ENCODE results near the gene ERC2.

ERC2 gene

GRCh38 chr3:55720614-55721013, 747.7 kb downstream of the ERC2 start:
- H3K9me3 ChIP-seq (ENCODE audit: control insufficient read depth, insufficient read depth, low read length), result peaks cover 4% of the 10 kb centered on the region; the same call in 1 of the 2 replicates
- no peaks in the 10 kb centered on the region for H3K36me3 ChIP-seq (ENCODE audit: insufficient read depth, low read length)
- H3K9ac ChIP-seq (ENCODE audit: low read depth, low read length), result no peak overlapping the region
- peaks cover 3% of the 10 kb centered on the region; the same call in 1 of the 2 replicates for H3K4me1 ChIP-seq (ENCODE audit: insufficient read depth, low read length)

- no peak overlapping the region for H3K9ac ChIP-seq (ENCODE audit: low read depth, low read length)
- peaks cover 4% of the 10 kb centered on the region; the same call in 1 of the 2 replicates for H3K9me3 ChIP-seq (ENCODE audit: control insufficient read depth, insufficient read depth, low read length)
- H3K36me3 ChIP-seq (ENCODE audit: insufficient read depth, low read length), result no peaks in the 10 kb centered on the region
- H3K4me1 ChIP-seq (ENCODE audit: insufficient read depth, low read length), result peaks cover 3% of the 10 kb centered on the region; the same call in 1 of the 2 replicates
Observed at GRCh38 chr3:55719508-55719907, 748.8 kb downstream of the ERC2 start.

GRCh38 chr3:55719006-55719405, 749.3 kb downstream of the ERC2 start:
- Histone ChIP-seq H3K9me3 (ENCODE audit: control insufficient read depth, insufficient read depth, low read length) (peaks cover 4% of the 10 kb centered on the region; the same call in 1 of the 2 replicates), H3K9ac (ENCODE audit: low read depth, low read length) (no peak overlapping the region), H3K4me1 (ENCODE audit: insufficient read depth, low read length) (peaks cover 3% of the 10 kb centered on the region; the same call in 1 of the 2 replicates), H3K36me3 (ENCODE audit: insufficient read depth, low read length) (no peaks in the 10 kb centered on the region)

- Histone ChIP-seq H3K4me1 (ENCODE audit: insufficient read depth, low read length) (peaks cover 3% of the 10 kb centered on the region; the same call in 1 of the 2 replicates), H3K9me3 (ENCODE audit: control insufficient read depth, insufficient read depth, low read length) (peaks cover 4% of the 10 kb centered on the region; the same call in 1 of the 2 replicates), H3K9ac (ENCODE audit: low read depth, low read length) (no peak overlapping the region), H3K36me3 (ENCODE audit: insufficient read depth, low read length) (no peaks in the 10 kb centered on the region)
Observed at GRCh38 chr3:55718521-55718921, 749.7 kb downstream of the ERC2 start.

- no peak overlapping the region for H3K9ac ChIP-seq (ENCODE audit: low read depth, low read length)
- peaks cover 3% of the 10 kb centered on the region; the same call in 1 of the 2 replicates for H3K4me1 ChIP-seq (ENCODE audit: insufficient read depth, low read length)
- no peaks in the 10 kb centered on the region for H3K36me3 ChIP-seq (ENCODE audit: insufficient read depth, low read length)
- peaks cover 4% of the 10 kb centered on the region; the same call in 1 of the 2 replicates for H3K9me3 ChIP-seq (ENCODE audit: control insufficient read depth, insufficient read depth, low read length)
Observed at GRCh38 chr3:55718074-55718473, 750.2 kb downstream of the ERC2 start.

- Histone ChIP-seq H3K36me3 (ENCODE audit: insufficient read depth, low read length) (no peaks in the 10 kb centered on the region), H3K9me3 (ENCODE audit: control insufficient read depth, insufficient read depth, low read length) (peaks cover 4% of the 10 kb centered on the region; the same call in 1 of the 2 replicates), H3K9ac (ENCODE audit: low read depth, low read length) (no peak overlapping the region), H3K4me1 (ENCODE audit: insufficient read depth, low read length) (peaks cover 3% of the 10 kb centered on the region; the same call in 1 of the 2 replicates)
Observed at GRCh38 chr3:55717481-55717880, 750.8 kb downstream of the ERC2 start.

- peaks cover 3% of the 10 kb centered on the region; the same call in 1 of the 2 replicates for H3K4me1 ChIP-seq (ENCODE audit: insufficient read depth, low read length)
- H3K36me3 ChIP-seq (ENCODE audit: insufficient read depth, low read length), result no peaks in the 10 kb centered on the region
- H3K9me3 ChIP-seq (ENCODE audit: control insufficient read depth, insufficient read depth, low read length), result peaks cover 4% of the 10 kb centered on the region; the same call in 1 of the 2 replicates
- no peak overlapping the region for H3K9ac ChIP-seq (ENCODE audit: low read depth, low read length)
Observed at GRCh38 chr3:55716611-55717225, 751.5 kb downstream of the ERC2 start.

- Histone ChIP-seq H3K9ac (ENCODE audit: low read depth, low read length) (no peak overlapping the region), H3K4me1 (ENCODE audit: insufficient read depth, low read length) (peaks cover 3% of the 10 kb centered on the region; the same call in 1 of the 2 replicates)
Observed at GRCh38 chr3:55716044-55716443, 752.2 kb downstream of the ERC2 start.

GRCh38 chr3:55714057-55714456, 754.2 kb downstream of the ERC2 start:
- Histone ChIP-seq H3K9me3 (ENCODE audit: control insufficient read depth, insufficient read depth, low read length) (peaks cover 4% of the 10 kb centered on the region; the same call in 1 of the 2 replicates), H3K4me1 (ENCODE audit: insufficient read depth, low read length) (peaks cover 3% of the 10 kb centered on the region; the same call in 1 of the 2 replicates), H3K9ac (ENCODE audit: low read depth, low read length) (no peak overlapping the region), H3K36me3 (ENCODE audit: insufficient read depth, low read length) (no peaks in the 10 kb centered on the region)

More at GRCh38 chr3:55716044-55716443, 752.2 kb downstream of the ERC2 start:
- Histone ChIP-seq H3K9me3 (ENCODE audit: control insufficient read depth, insufficient read depth, low read length) (peaks cover 4% of the 10 kb centered on the region; the same call in 1 of the 2 replicates), H3K36me3 (ENCODE audit: insufficient read depth, low read length) (no peaks in the 10 kb centered on the region)

GRCh38 chr3:55711646-55712045, 756.6 kb downstream of the ERC2 start:
- no peak overlapping the region for H3K9ac ChIP-seq (ENCODE audit: low read depth, low read length)
- peaks cover 5% of the 10 kb centered on the region; the same call in 1 of the 2 replicates for H3K4me1 ChIP-seq (ENCODE audit: insufficient read depth, low read length)
- no peaks in the 10 kb centered on the region for H3K36me3 ChIP-seq (ENCODE audit: insufficient read depth, low read length)
- H3K9me3 ChIP-seq (ENCODE audit: control insufficient read depth, insufficient read depth, low read length), result peaks cover 3% of the 10 kb centered on the region; the same call in 1 of the 2 replicates

GRCh38 chr3:55709411-55710012, 758.8 kb downstream of the ERC2 start:
- Histone ChIP-seq H3K36me3 (ENCODE audit: insufficient read depth, low read length) (no peaks in the 10 kb centered on the region), H3K4me1 (ENCODE audit: insufficient read depth, low read length) (peaks cover 5% of the 10 kb centered on the region; the same call in 1 of the 2 replicates), H3K9me3 (ENCODE audit: control insufficient read depth, insufficient read depth, low read length) (no peaks in the 10 kb centered on the region), H3K9ac (ENCODE audit: low read depth, low read length) (no peak overlapping the region)

- Histone ChIP-seq H3K4me1 (ENCODE audit: insufficient read depth, low read length) (peaks cover 5% of the 10 kb centered on the region; the same call in 1 of the 2 replicates), H3K9ac (ENCODE audit: low read depth, low read length) (no peak overlapping the region)
Observed at GRCh38 chr3:55708921-55709320, 759.3 kb downstream of the ERC2 start.

GRCh38 chr3:55708242-55708641, 760.0 kb downstream of the ERC2 start:
- H3K9me3 ChIP-seq (ENCODE audit: control insufficient read depth, insufficient read depth, low read length), result no peaks in the 10 kb centered on the region

More at GRCh38 chr3:55708921-55709320, 759.3 kb downstream of the ERC2 start:
- no peaks in the 10 kb centered on the region for H3K36me3 ChIP-seq (ENCODE audit: insufficient read depth, low read length)
- no peaks in the 10 kb centered on the region for H3K9me3 ChIP-seq (ENCODE audit: control insufficient read depth, insufficient read depth, low read length)

GRCh38 chr3:55704521-55704920, 763.7 kb downstream of the ERC2 start:
- Histone ChIP-seq H3K4me1 (ENCODE audit: insufficient read depth, low read length) (peaks cover 17% of the 10 kb centered on the region; the same call in 1 of the 2 replicates), H3K9me3 (ENCODE audit: control insufficient read depth, insufficient read depth, low read length) (no peaks in the 10 kb centered on the region), H3K36me3 (ENCODE audit: insufficient read depth, low read length) (no peaks in the 10 kb centered on the region), H3K9ac (ENCODE audit: low read depth, low read length) (no peak overlapping the region)

More at GRCh38 chr3:55708242-55708641, 760.0 kb downstream of the ERC2 start:
- Histone ChIP-seq H3K36me3 (ENCODE audit: insufficient read depth, low read length) (no peaks in the 10 kb centered on the region), H3K4me1 (ENCODE audit: insufficient read depth, low read length) (peaks cover 5% of the 10 kb centered on the region; the same call in 1 of the 2 replicates), H3K9ac (ENCODE audit: low read depth, low read length) (no peak overlapping the region)
